ENCODE data around the gene PDE11A.

Gene PDE11A

DNA sequence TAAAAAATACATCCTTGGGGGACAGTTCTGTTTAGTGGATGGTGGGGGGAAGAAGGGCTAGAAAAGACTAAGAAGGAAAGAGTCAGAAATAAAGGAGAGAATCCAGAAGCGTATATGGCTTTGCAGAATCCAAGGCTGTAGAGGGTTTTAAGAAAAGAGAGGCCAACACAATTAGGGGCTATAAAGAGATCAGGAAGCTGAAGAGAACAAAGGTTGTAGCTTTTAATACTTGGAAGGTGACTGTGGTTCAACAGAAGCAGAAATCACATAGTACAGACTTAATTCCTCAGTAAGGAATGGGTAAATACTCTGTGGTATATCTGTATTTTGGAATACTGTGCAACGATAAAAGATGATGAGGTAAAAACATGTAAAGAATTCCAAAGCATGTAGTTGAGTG is 393.6 kb downstream of the PDE11A start:
- no peaks in the 10 kb centered on the region for H3K27me3 ChIP-seq (ENCODE audit: insufficient read depth, low read length)
- no peak overlapping the region for H3K4me3 ChIP-seq (ENCODE audit: low read length)
- H3K36me3 ChIP-seq (ENCODE audit: insufficient read depth, low read length) = no peaks in the 10 kb centered on the region
- no peak overlapping the region for H2AFZ ChIP-seq (ENCODE audit: low read depth, low read length)
- H3K4me1 ChIP-seq (ENCODE audit: insufficient read depth, low read length) = peaks cover 22% of the 10 kb centered on the region
- H3K9me3 ChIP-seq (ENCODE audit: low read length) = no peaks in the 10 kb centered on the region

DNA sequence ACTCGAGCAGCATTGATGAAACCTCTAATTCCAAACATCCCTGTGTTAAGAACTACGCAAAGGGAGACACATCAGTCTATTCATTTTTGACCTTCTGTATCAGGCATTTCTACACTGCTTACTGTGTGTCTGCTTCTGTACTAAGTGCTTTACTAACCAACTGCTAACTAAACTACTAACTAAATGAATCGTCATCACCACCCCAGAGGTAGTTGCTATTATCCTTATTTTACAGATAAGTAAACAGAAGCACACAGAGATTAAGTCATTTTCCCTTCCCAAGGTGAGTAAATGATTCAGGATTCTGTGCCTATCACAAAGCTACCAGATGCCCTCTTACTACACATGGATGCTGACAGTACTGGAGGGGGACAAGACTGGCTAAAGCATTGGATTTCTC is 395.9 kb downstream of the PDE11A start:
- Histone ChIP-seq H3K36me3 (ENCODE audit: insufficient read depth, low read length) (no peaks in the 10 kb centered on the region), H3K4me1 (ENCODE audit: insufficient read depth, low read length) (peaks cover 28% of the 10 kb centered on the region), H3K9me3 (ENCODE audit: low read length) (no peaks in the 10 kb centered on the region), H2AFZ (ENCODE audit: low read depth, low read length) (no peak overlapping the region), H3K4me3 (ENCODE audit: low read length) (no peak overlapping the region), H3K27me3 (ENCODE audit: insufficient read depth, low read length) (no peaks in the 10 kb centered on the region)

DNA sequence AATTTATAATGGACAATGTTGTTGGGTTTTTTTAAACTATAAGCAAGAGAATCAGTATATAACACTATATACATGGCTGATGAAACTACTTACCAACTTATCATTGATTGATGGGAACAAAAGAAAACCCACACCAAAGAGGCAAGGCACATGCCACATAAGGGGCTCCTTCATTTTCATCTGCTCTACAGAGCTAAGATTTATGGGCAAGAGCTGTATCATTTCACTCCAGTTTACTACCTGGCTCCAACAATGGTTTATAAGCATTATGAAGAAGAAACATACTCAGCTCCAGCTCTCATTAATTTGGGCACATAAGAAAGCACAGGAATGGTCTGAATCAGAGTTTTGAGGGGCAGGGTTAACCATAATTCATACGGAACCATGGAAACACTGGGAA is 396.8 kb downstream of the PDE11A start:
- H2AFZ ChIP-seq (ENCODE audit: low read depth, low read length) = peak overlapping the region; percentile 61
- no peaks in the 10 kb centered on the region for H3K36me3 ChIP-seq (ENCODE audit: insufficient read depth, low read length)
- peaks cover 36% of the 10 kb centered on the region for H3K4me1 ChIP-seq (ENCODE audit: insufficient read depth, low read length)
- no peak overlapping the region for H3K4me3 ChIP-seq (ENCODE audit: low read length)
- no peaks in the 10 kb centered on the region for H3K27me3 ChIP-seq (ENCODE audit: insufficient read depth, low read length)
- no peaks in the 10 kb centered on the region for H3K9me3 ChIP-seq (ENCODE audit: low read length)

DNA sequence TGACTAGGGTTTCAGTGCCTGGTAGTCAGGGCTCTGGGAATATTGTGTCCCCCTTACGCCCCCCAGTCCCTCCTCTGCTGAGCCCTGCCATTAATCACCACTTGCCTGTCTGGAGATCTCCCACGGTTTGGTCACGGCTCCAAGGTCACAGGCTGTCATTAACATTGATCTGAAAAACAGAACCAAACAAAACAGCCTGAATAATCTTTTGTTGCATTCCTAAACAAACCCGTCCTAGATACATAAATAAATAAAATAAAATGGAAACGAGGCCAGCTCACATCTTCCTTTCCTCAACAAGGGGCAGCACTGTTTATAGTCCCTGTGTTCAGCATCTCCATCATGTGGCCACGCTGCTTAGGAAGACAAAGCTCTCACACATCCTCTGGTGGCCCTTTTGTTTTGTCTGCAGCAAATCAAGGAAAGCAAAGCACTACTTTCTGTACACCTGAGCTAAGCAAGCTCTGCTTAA is 397.2 kb downstream of the PDE11A start:
- Histone ChIP-seq H3K27me3 (ENCODE audit: insufficient read depth, low read length) (no peaks in the 10 kb centered on the region), H3K4me1 (ENCODE audit: insufficient read depth, low read length) (peaks cover 40% of the 10 kb centered on the region), H3K36me3 (ENCODE audit: insufficient read depth, low read length) (no peaks in the 10 kb centered on the region), H3K4me3 (ENCODE audit: low read length) (peak overlapping the region; percentile 3), H3K9me3 (ENCODE audit: low read length) (no peaks in the 10 kb centered on the region), H2AFZ (ENCODE audit: low read depth, low read length) (peak overlapping the region; percentile 61)

GRCh38 chr2:177673602-177674595 is 398.7 kb downstream of the PDE11A start:
- H3K4me1 ChIP-seq (ENCODE audit: insufficient read depth, low read length) = peaks cover 46% of the 10 kb centered on the region
- H3K27me3 ChIP-seq (ENCODE audit: insufficient read depth, low read length) = no peaks in the 10 kb centered on the region
- no peaks in the 10 kb centered on the region for H3K9me3 ChIP-seq (ENCODE audit: low read length)
- no peak overlapping the region for H2AFZ ChIP-seq (ENCODE audit: low read depth, low read length)
- H3K4me3 ChIP-seq (ENCODE audit: low read length) = no peak overlapping the region
- no peaks in the 10 kb centered on the region for H3K36me3 ChIP-seq (ENCODE audit: insufficient read depth, low read length)

GRCh38 chr2:177671662-177672061 is 400.9 kb downstream of the PDE11A start:
- H3K4me1 ChIP-seq (ENCODE audit: insufficient read depth, low read length) = peaks cover 46% of the 10 kb centered on the region
- H2AFZ ChIP-seq (ENCODE audit: low read depth, low read length) = peak overlapping the region; percentile 89
- H3K9me3 ChIP-seq (ENCODE audit: low read length) = no peaks in the 10 kb centered on the region
- no peaks in the 10 kb centered on the region for H3K36me3 ChIP-seq (ENCODE audit: insufficient read depth, low read length)
- H3K4me3 ChIP-seq (ENCODE audit: low read length) = no peak overlapping the region
- no peaks in the 10 kb centered on the region for H3K27me3 ChIP-seq (ENCODE audit: insufficient read depth, low read length)

- peaks cover 40% of the 10 kb centered on the region for H3K4me1 ChIP-seq (ENCODE audit: insufficient read depth, low read length)
- no peaks in the 10 kb centered on the region for H3K36me3 ChIP-seq (ENCODE audit: insufficient read depth, low read length)
- H3K9me3 ChIP-seq (ENCODE audit: low read length) = no peaks in the 10 kb centered on the region
- H2AFZ ChIP-seq (ENCODE audit: low read depth, low read length) = peak overlapping the region; percentile 89
- H3K27me3 ChIP-seq (ENCODE audit: insufficient read depth, low read length) = no peaks in the 10 kb centered on the region
- peak overlapping the region; percentile 5 for H3K4me3 ChIP-seq (ENCODE audit: low read length)
These were observed 401.6 kb downstream of the PDE11A start for GRCh38 chr2:177670791-177671535.

GRCh38 chr2:177669625-177670330 is 402.8 kb downstream of the PDE11A start:
- peaks cover 29% of the 10 kb centered on the region for H3K4me1 ChIP-seq (ENCODE audit: insufficient read depth, low read length)
- H3K27me3 ChIP-seq (ENCODE audit: insufficient read depth, low read length) = no peaks in the 10 kb centered on the region
- H3K9me3 ChIP-seq (ENCODE audit: low read length) = no peaks in the 10 kb centered on the region
- H2AFZ ChIP-seq (ENCODE audit: low read depth, low read length) = peak overlapping the region; percentile 89
- no peak overlapping the region for H3K4me3 ChIP-seq (ENCODE audit: low read length)
- no peaks in the 10 kb centered on the region for H3K36me3 ChIP-seq (ENCODE audit: insufficient read depth, low read length)

DNA sequence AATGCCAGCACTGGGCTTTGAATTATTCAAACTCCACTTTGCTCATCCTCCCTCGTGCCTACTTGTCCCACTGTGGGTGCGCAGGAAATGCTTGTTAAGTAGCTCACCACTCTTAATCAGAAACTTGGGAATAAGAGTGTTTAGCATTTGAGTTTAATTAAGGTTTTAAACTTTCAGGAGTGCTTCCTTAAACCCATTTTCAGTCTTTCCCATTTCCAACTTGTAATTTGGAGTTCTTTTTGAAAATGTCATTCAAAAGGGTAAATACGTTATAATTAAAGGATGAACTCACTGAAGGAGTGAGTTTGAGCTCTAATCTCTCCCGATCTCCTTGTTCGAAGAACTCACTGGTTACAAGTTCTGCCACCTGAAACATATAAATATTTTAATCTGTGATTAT is 403.4 kb downstream of the PDE11A start:
- H3K27me3 ChIP-seq (ENCODE audit: insufficient read depth, low read length) = no peaks in the 10 kb centered on the region
- H3K4me3 ChIP-seq (ENCODE audit: low read length) = no peak overlapping the region
- no peaks in the 10 kb centered on the region for H3K9me3 ChIP-seq (ENCODE audit: low read length)
- H3K36me3 ChIP-seq (ENCODE audit: insufficient read depth, low read length) = no peaks in the 10 kb centered on the region
- H3K4me1 ChIP-seq (ENCODE audit: insufficient read depth, low read length) = peaks cover 29% of the 10 kb centered on the region
- no peak overlapping the region for H2AFZ ChIP-seq (ENCODE audit: low read depth, low read length)

GRCh38 chr2:177668617-177669016 is 404.0 kb downstream of the PDE11A start:
- Histone ChIP-seq H2AFZ (ENCODE audit: low read depth, low read length) (no peak overlapping the region), H3K27me3 (ENCODE audit: insufficient read depth, low read length) (no peaks in the 10 kb centered on the region), H3K9me3 (ENCODE audit: low read length) (no peaks in the 10 kb centered on the region), H3K36me3 (ENCODE audit: insufficient read depth, low read length) (no peaks in the 10 kb centered on the region), H3K4me3 (ENCODE audit: low read length) (no peak overlapping the region), H3K4me1 (ENCODE audit: insufficient read depth, low read length) (peaks cover 29% of the 10 kb centered on the region)

GRCh38 chr2:177667626-177668025 is 405.0 kb downstream of the PDE11A start:
- Histone ChIP-seq H3K27me3 (ENCODE audit: insufficient read depth, low read length) (no peaks in the 10 kb centered on the region), H3K4me1 (ENCODE audit: insufficient read depth, low read length) (peaks cover 29% of the 10 kb centered on the region), H3K4me3 (ENCODE audit: low read length) (no peak overlapping the region), H3K36me3 (ENCODE audit: insufficient read depth, low read length) (no peaks in the 10 kb centered on the region), H2AFZ (ENCODE audit: low read depth, low read length) (no peak overlapping the region), H3K9me3 (ENCODE audit: low read length) (no peaks in the 10 kb centered on the region)

GRCh38 chr2:177666408-177666807 is 406.2 kb downstream of the PDE11A start:
- Histone ChIP-seq H3K4me1 (ENCODE audit: insufficient read depth, low read length) (peaks cover 20% of the 10 kb centered on the region), H3K9me3 (ENCODE audit: low read length) (no peaks in the 10 kb centered on the region), H3K27me3 (ENCODE audit: insufficient read depth, low read length) (no peaks in the 10 kb centered on the region), H3K4me3 (ENCODE audit: low read length) (no peak overlapping the region), H3K36me3 (ENCODE audit: insufficient read depth, low read length) (no peaks in the 10 kb centered on the region), H2AFZ (ENCODE audit: low read depth, low read length) (no peak overlapping the region)

- H3K4me3 ChIP-seq (ENCODE audit: low read length) = no peak overlapping the region
- H3K9me3 ChIP-seq (ENCODE audit: low read length) = no peaks in the 10 kb centered on the region
- no peak overlapping the region for H2AFZ ChIP-seq (ENCODE audit: low read depth, low read length)
- H3K4me1 ChIP-seq (ENCODE audit: insufficient read depth, low read length) = peaks cover 15% of the 10 kb centered on the region
- H3K36me3 ChIP-seq (ENCODE audit: insufficient read depth, low read length) = no peaks in the 10 kb centered on the region
- H3K27me3 ChIP-seq (ENCODE audit: insufficient read depth, low read length) = no peaks in the 10 kb centered on the region
These were observed 406.6 kb downstream of the PDE11A start for GRCh38 chr2:177665948-177666347.
